Stimulated activated memory B cell treated with anti-CD40 and anti-IgM and Interleukin-4, amounts not matched to agents 10 μg/mL and 1 μg/mL and 100 μg/mL, for 72 hours (primary cell): ENCODE results near the gene SELENOO.

Experiments
- ATAC-seq: fragments of 150-1000 bp; cut with Tn5 transposase; 2 replicates; pipeline ENCODE4 v1.10.0; 2021
- H3K27ac Mint-ChIP-seq: one replicate; pipeline ENCODE4 v1.8.0; 2022; ENCODE audit warnings: mild to moderate bottlenecking, mixed read lengths
- H3K27me3 Mint-ChIP-seq: one replicate; pipeline ENCODE4 v1.8.0; 2022; ENCODE audit warnings: mixed read lengths
- H3K36me3 Mint-ChIP-seq: one replicate; pipeline ENCODE4 v1.8.0; 2022; ENCODE audit warnings: mixed read lengths
- H3K4me1 Mint-ChIP-seq: one replicate; pipeline ENCODE4 v1.8.0; 2022; ENCODE audit warnings: mixed read lengths
- H3K4me3 Mint-ChIP-seq: one replicate; pipeline ENCODE4 v1.8.0; 2022; ENCODE audit warnings: mild to moderate bottlenecking, moderate library complexity, mixed read lengths
- H3K9me3 Mint-ChIP-seq: one replicate; pipeline ENCODE4 v1.8.0; 2022; ENCODE audit warnings: mixed read lengths

Gene SELENOO

GRCh38 chr22:50211147-50211546 is 10.3 kb downstream of the SELENOO start:
- no peaks in the 10 kb centered on the region for H3K9me3 Mint-ChIP-seq
- no peak overlapping the region for H3K4me3 Mint-ChIP-seq
- no peak overlapping the region for H3K27ac Mint-ChIP-seq
- H3K4me1 Mint-ChIP-seq: peaks cover 46% of the 10 kb centered on the region
- ATAC-seq: no peak
- H3K36me3 Mint-ChIP-seq: peaks cover 54% of the 10 kb centered on the region
- H3K27me3 Mint-ChIP-seq: no peaks in the 10 kb centered on the region

- H3K27ac Mint-ChIP-seq: no peak overlapping the region
- no peaks in the 10 kb centered on the region for H3K27me3 Mint-ChIP-seq
- H3K9me3 Mint-ChIP-seq: no peaks in the 10 kb centered on the region
Observed at GRCh38 chr22:50213263-50213662, 12.5 kb downstream of the SELENOO start.

GRCh38 chr22:50215297-50216054 is 14.7 kb downstream of the SELENOO start:
- Mint-ChIP-seq H3K27ac (peak overlapping the region; percentile 33), H3K27me3 (no peaks in the 10 kb centered on the region), H3K4me1 (peaks cover 19% of the 10 kb centered on the region), H3K36me3 (peaks cover 70% of the 10 kb centered on the region), H3K4me3 (no peak overlapping the region), H3K9me3 (no peaks in the 10 kb centered on the region)
- no peak for ATAC-seq

More at GRCh38 chr22:50213263-50213662, 12.5 kb downstream of the SELENOO start:
- Mint-ChIP-seq H3K4me1 (peaks cover 27% of the 10 kb centered on the region), H3K36me3 (peaks cover 56% of the 10 kb centered on the region), H3K4me3 (no peak overlapping the region)
- ATAC-seq: no peak

- no peaks in the 10 kb centered on the region for H3K9me3 Mint-ChIP-seq
- H3K4me3 Mint-ChIP-seq: no peak overlapping the region
- no peak for ATAC-seq
- peaks cover 19% of the 10 kb centered on the region for H3K4me1 Mint-ChIP-seq
- H3K36me3 Mint-ChIP-seq: peaks cover 75% of the 10 kb centered on the region
- no peak overlapping the region for H3K27ac Mint-ChIP-seq
- H3K27me3 Mint-ChIP-seq: no peaks in the 10 kb centered on the region
Observed at GRCh38 chr22:50216055-50216683, 15.4 kb downstream of the SELENOO start.

GRCh38 chr22:50216684-50217520 is 16.1 kb downstream of the SELENOO start:
- H3K4me1 Mint-ChIP-seq: peaks cover 19% of the 10 kb centered on the region
- no peak overlapping the region for H3K27ac Mint-ChIP-seq
- no peak for ATAC-seq
- H3K27me3 Mint-ChIP-seq: no peaks in the 10 kb centered on the region
- no peak overlapping the region for H3K4me3 Mint-ChIP-seq
- peaks cover 76% of the 10 kb centered on the region for H3K36me3 Mint-ChIP-seq
- H3K9me3 Mint-ChIP-seq: no peaks in the 10 kb centered on the region

GRCh38 chr22:50217543-50218152 is 16.8 kb downstream of the SELENOO start:
- H3K36me3 Mint-ChIP-seq: peaks cover 72% of the 10 kb centered on the region
- H3K9me3 Mint-ChIP-seq: no peaks in the 10 kb centered on the region
- no peak overlapping the region for H3K4me3 Mint-ChIP-seq
- peaks cover 19% of the 10 kb centered on the region for H3K4me1 Mint-ChIP-seq
- H3K27ac Mint-ChIP-seq: no peak overlapping the region
- ATAC-seq: no peak
- no peaks in the 10 kb centered on the region for H3K27me3 Mint-ChIP-seq

GRCh38 chr22:50218153-50218995 is 17.6 kb downstream of the SELENOO start:
- H3K36me3 Mint-ChIP-seq: peaks cover 72% of the 10 kb centered on the region
- no peak overlapping the region for H3K4me3 Mint-ChIP-seq
- H3K9me3 Mint-ChIP-seq: no peaks in the 10 kb centered on the region
- no peaks in the 10 kb centered on the region for H3K27me3 Mint-ChIP-seq
- no peak for ATAC-seq
- peaks cover 12% of the 10 kb centered on the region for H3K4me1 Mint-ChIP-seq
- H3K27ac Mint-ChIP-seq: no peak overlapping the region

- Mint-ChIP-seq H3K27me3 (no peaks in the 10 kb centered on the region), H3K4me1 (peaks cover 7% of the 10 kb centered on the region), H3K27ac (no peak overlapping the region), H3K36me3 (peaks cover 72% of the 10 kb centered on the region), H3K4me3 (no peak overlapping the region), H3K9me3 (no peaks in the 10 kb centered on the region)
- ATAC-seq: peak; percentile 39
Observed at GRCh38 chr22:50218996-50219727, 18.4 kb downstream of the SELENOO start.

- Mint-ChIP-seq H3K27me3 (no peaks in the 10 kb centered on the region), H3K4me1 (peaks cover 3% of the 10 kb centered on the region), H3K36me3 (peaks cover 70% of the 10 kb centered on the region), H3K27ac (no peak overlapping the region), H3K4me3 (no peak overlapping the region), H3K9me3 (no peaks in the 10 kb centered on the region)
- no peak for ATAC-seq
Observed at GRCh38 chr22:50219800-50220602, 19.2 kb downstream of the SELENOO start.

- Mint-ChIP-seq H3K27ac (no peak overlapping the region), H3K9me3 (no peaks in the 10 kb centered on the region)
- ATAC-seq: no peak
Observed at GRCh38 chr22:50220603-50221409, 20.0 kb downstream of the SELENOO start.

GRCh38 chr22:50221410-50222300 is 20.8 kb downstream of the SELENOO start:
- Mint-ChIP-seq H3K36me3 (peaks cover 64% of the 10 kb centered on the region), H3K9me3 (no peaks in the 10 kb centered on the region), H3K27ac (no peak overlapping the region), H3K4me1 (no peaks in the 10 kb centered on the region), H3K4me3 (no peak overlapping the region), H3K27me3 (no peaks in the 10 kb centered on the region)
- ATAC-seq: no peak

More at GRCh38 chr22:50220603-50221409, 20.0 kb downstream of the SELENOO start:
- Mint-ChIP-seq H3K4me3 (no peak overlapping the region), H3K27me3 (no peaks in the 10 kb centered on the region), H3K36me3 (peaks cover 68% of the 10 kb centered on the region), H3K4me1 (no peaks in the 10 kb centered on the region)

GRCh38 chr22:50222508-50222907 is 21.7 kb downstream of the SELENOO start:
- Mint-ChIP-seq H3K27ac (no peak overlapping the region), H3K4me3 (no peak overlapping the region), H3K36me3 (peaks cover 66% of the 10 kb centered on the region)

More at GRCh38 chr22:50222508-50222907, 21.7 kb downstream of the SELENOO start:
- Mint-ChIP-seq H3K9me3 (no peaks in the 10 kb centered on the region), H3K4me1 (no peaks in the 10 kb centered on the region), H3K27me3 (no peaks in the 10 kb centered on the region)
- ATAC-seq: no peak
